NK-92 (cell line): ENCODE measurements around the gene NAV1.
"Not testable (repeated sequence)": the region's sequence is repeated elsewhere in the genome, so short reads cannot be mapped to it uniquely, and the experiment has no call there.

Experiments used
- DNase-seq: peaks from one replicate; lab custom pipeline; 2025; ENCODE audit not compliant: unreplicated experiment; lab: John Stamatoyannopoulos, UW

Gene NAV1

DNA sequence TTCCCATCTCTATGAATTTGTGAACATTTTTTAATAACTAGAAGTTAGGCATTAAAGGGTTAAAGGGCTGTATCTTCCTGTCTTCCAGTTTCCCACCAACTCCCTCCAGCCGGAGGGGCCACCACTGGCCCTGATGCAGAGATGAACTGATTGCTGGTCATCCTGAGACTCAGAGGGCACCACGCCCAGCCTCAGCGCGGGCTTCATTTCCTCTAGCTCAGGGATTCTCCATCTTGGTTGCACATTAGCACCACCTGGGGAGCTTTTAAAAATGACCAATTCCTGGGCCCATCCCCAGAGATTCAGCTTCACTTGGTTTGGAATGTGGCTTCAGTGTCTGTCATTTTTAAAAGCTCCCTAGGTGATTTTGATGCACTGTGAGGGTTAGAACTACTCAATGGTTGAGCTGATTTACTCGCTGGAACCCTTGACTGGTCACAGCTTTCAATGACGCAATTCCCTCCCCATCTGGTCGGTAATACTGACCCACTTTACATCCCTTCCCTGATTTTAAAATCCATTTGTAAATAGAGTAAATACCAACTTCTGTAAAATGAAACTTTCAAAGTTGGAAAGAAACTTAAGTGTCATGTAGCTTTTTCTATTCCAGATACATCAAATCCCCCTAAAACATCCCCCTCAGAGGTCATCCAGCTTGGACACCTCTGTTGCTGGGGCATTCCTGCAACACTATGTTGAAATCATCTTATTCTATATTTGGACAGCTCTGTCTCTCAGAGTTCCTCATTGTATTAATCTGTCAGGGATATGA is 5.1 kb downstream of the NAV1 start:
- DNase-seq, result no peak

GRCh38 chr1:201544710-201545109 is 5.8 kb downstream of the NAV1 start:
- DNase-seq, result no peak

GRCh38 chr1:201545851-201546492 is 7.0 kb downstream of the NAV1 start:
- no peak for DNase-seq

DNA sequence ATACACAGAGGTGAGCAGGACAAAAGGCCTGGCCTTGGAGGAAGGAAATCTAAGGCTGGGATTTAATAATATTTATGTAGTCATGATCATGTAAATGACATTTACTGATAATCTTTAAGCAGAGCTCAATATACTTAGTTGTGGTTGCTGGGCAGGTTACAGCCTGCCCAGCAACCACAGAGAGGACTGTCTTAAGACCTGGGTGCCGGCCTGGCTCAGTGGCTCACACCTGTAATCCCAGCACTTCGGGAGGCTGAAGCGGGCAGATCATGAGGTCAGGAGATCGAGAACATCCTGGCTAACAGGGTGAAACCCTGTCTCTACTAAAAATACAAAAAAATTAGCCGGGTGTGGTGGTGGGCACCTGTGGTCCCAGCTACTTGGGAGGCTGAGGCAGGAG is 10.6 kb downstream of the NAV1 start:
- not testable (repeated sequence) for DNase-seq

DNA sequence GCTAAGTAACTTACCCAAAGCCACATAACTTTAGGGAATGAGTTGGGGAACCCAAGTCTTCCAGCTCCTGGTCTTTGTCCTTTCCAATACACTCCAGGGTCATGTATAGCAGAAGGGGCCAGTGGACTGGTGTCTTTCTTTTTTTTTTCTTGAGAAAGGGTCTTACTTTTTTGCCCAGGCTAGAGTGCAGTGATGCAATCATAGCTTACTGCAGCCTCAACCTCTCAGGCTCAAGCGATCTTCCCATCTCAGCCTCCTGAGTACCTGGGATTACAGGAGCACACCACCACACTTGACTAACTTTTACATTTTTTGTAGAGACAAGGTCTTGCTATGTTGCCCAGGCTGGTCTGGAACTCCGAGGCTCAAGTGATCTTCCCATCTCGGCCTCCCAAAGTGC is 12.2 kb downstream of the NAV1 start:
- no peak for DNase-seq

GRCh38 chr1:201551877-201552731 is 13.2 kb downstream of the NAV1 start:
- DNase-seq, result no peak

DNA sequence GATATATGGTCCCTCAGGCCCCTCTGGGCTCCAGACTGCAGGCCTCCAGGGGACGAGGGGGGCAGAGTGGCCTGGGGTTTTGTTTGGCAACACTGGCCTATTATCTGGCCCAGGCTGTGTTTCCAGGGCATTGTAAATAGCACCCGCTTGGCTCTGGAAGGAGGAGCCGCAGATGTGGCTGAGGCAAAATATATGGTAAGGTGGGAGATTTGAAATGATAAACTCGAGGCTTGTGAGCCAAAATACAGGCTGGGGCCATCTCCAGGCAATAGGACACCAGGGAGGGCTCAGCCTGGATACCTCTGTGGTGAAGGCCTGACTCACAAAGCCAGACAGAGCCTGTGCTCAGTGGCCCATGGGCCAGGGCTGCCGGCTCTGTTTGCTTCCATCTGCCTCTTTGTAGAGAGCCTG is 14.0 kb downstream of the NAV1 start:
- DNase-seq, result no peak

DNA sequence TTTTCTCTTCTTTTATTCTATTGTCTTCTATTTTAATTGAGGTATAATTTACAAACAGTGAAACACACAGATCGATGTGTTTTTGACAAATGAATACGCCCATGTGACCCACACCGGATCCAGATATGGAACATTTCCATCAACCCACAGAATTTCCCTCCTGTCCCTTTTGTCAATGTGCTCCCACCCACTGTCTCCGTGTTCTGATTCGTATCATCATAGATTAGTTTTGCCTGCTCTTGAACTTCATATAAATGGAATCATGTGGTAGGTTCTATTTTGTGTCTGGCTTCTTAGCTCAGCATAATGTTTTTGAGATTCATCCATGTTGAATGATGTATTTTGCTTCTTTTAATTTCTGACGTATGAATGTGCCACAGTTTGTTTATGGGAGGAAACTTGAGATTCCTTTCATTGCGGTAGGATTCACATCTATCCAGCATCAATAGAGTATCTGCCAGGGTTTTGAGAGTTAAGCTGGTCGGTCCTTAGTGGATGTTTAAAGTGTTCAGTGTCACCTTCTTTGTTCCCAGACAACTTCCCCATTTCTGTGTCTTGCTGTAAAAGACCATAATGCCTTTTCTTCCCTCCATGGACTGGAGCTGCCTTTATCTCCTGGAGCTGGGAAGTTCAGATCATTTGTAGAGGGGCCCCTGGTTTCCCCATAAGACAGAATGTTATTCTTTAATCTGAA is 14.7 kb downstream of the NAV1 start:
- no peak for DNase-seq

GRCh38 chr1:201554190-201554600 is 15.3 kb downstream of the NAV1 start:
- DNase-seq, result no peak

DNA sequence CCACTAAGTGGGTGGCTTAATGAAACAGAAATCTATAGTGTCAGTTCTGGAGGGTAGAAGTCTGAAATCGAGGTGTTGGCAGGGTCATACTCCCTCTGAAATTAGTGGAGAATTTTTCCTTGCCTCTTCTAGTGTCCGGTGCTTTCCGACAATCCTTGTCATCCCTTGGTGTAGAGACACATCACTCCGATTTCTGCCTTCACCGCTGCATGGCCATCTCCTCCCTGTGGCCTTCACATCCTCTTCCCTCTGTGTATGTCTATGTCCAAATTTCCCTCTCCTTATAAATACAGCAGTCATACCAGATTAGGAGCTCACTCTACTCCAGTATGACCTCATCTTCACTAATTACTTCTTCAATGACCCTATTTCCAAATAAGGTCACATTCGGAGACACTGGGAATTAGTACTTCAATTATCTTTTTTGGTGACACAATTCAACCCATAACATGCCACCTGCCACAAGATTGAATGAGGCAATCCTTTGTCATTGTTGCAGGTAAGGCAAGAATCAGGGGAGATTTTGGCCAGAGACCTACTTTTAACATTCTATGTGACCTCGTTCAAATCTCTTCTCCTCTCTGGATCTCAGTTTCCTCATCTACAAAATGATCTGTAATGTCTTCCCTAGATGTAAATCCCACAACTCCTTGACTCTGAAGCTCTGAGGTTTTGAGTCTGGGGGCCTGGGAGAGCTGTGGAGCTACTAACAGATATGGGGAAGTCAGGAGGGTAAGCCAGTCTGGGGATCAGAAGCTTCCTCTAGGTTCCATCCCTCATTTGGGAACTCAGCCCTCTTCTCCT is 16.1 kb downstream of the NAV1 start:
- DNase-seq, result no peak

GRCh38 chr1:201555593-201555945 is 16.6 kb downstream of the NAV1 start:
- DNase-seq, result no peak

- DNase-seq, result no peak
Measured at GRCh38 chr1:201556841-201557571, 18.1 kb downstream of the NAV1 start.

GRCh38 chr1:201557572-201557958 is 18.6 kb downstream of the NAV1 start:
- DNase-seq, result no peak

DNA sequence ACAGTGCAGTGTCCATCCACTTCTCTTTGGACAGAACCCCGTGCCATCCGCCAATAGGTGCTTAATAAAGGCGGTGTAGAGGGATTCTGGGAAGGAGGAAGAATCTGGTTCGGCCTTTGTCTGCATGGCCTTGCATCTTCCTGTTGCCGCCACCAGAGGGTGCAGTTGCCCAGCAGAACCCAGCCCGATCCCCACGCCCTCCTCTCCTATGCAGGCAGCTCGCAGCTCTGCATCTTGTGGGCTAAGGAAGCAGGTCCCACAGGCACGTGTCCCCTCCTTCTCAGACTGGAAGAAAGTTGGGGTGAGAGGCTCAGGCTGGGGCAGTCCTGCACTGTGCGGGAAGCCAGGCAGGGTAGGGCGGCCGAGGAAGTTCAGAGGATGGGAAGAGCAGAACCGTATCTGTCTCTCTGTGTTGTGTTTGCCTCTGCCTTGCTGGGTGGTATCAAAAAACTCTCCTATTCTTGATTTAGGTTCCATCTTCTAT is 20.8 kb downstream of the NAV1 start:
- no peak for DNase-seq

GRCh38 chr1:201560328-201561194 is 21.6 kb downstream of the NAV1 start:
- no peak for DNase-seq

DNA sequence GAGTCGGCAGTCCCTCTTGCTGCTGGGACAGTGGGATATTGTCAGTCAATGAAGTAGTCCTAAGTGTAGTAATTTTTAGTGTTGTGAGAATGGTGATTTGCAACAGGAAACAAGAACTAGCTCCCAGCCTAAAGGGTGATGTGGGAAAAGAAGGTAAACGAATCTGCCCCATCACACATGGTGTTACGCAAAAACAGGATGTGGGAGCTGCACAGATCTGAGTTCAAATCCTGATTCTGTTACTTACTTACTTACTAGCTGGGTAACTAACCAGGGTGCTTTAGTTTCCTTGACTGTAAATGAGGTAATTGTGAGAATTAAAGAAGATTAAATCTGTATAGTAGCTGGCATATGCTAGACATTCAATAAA is 22.3 kb downstream of the NAV1 start:
- DNase-seq, result no peak

GRCh38 chr1:201561601-201562000 is 22.7 kb downstream of the NAV1 start:
- no peak for DNase-seq

GRCh38 chr1:201562257-201562656 is 23.3 kb downstream of the NAV1 start:
- DNase-seq, result no peak
